Stimulated activated CD4-positive, alpha-beta T cell treated with anti-CD3 and anti-CD28 coated beads, Interleukin-12 subunit alpha, Interleukin-12 subunit beta, amount 100 ng/mL, for 48 hours (primary cell): ENCODE data around the gene GNAZ.
"Not testable (repeated sequence)": the region's sequence is repeated elsewhere in the genome, so short reads cannot be mapped to it uniquely, and the experiment has no call there.

Source experiments
- DNase-seq, 3 donors: peaks; one replicate each; pipeline ENCODE4 v3.0.0-alpha.2; 2020; ENCODE audit warnings: low read depth in 2 of 3, low spot score in 1 of 3

GNAZ gene

GRCh38 chr22:23044570-23044969 lies 25.7 kb upstream of the GNAZ start:
- DNase-seq = no peak

- no peak for DNase-seq
Observed at GRCh38 chr22:23045461-23045860, 24.9 kb upstream of the GNAZ start.

GRCh38 chr22:23047265-23047664 lies 23.1 kb upstream of the GNAZ start:
- no peak for DNase-seq

- DNase-seq = no peak
Observed at GRCh38 chr22:23047742-23048141, 22.6 kb upstream of the GNAZ start.

GRCh38 chr22:23050546-23050945 lies 19.8 kb upstream of the GNAZ start:
- DNase-seq = not testable (repeated sequence)

GRCh38 chr22:23053051-23053707 lies 17.1 kb upstream of the GNAZ start:
- no peak for DNase-seq

- DNase-seq = no peak
Observed at GRCh38 chr22:23053912-23054530, 16.3 kb upstream of the GNAZ start.

GRCh38 chr22:23054531-23055257 lies 15.6 kb upstream of the GNAZ start:
- DNase-seq = no peak

- no peak for DNase-seq
Observed at GRCh38 chr22:23055449-23056179, 14.7 kb upstream of the GNAZ start.

- no peak for DNase-seq
Observed at GRCh38 chr22:23057331-23057730, 13.0 kb upstream of the GNAZ start.

GRCh38 chr22:23058063-23058462 lies 12.3 kb upstream of the GNAZ start:
- no peak for DNase-seq

GRCh38 chr22:23058481-23059283 lies 11.6 kb upstream of the GNAZ start:
- DNase-seq = no peak

- no peak for DNase-seq
Observed at GRCh38 chr22:23059284-23059948, 10.9 kb upstream of the GNAZ start.

- no peak for DNase-seq
Observed at GRCh38 chr22:23060612-23061400, 9.5 kb upstream of the GNAZ start.

GRCh38 chr22:23061471-23062280 lies 8.6 kb upstream of the GNAZ start:
- DNase-seq = no peak

- no peak for DNase-seq
Observed at GRCh38 chr22:23062616-23063538, 7.4 kb upstream of the GNAZ start.

- no peak for DNase-seq
Observed at GRCh38 chr22:23063539-23064380, 6.6 kb upstream of the GNAZ start.
